ENCODE results near the gene SELENOM.

Gene SELENOM

DNA sequence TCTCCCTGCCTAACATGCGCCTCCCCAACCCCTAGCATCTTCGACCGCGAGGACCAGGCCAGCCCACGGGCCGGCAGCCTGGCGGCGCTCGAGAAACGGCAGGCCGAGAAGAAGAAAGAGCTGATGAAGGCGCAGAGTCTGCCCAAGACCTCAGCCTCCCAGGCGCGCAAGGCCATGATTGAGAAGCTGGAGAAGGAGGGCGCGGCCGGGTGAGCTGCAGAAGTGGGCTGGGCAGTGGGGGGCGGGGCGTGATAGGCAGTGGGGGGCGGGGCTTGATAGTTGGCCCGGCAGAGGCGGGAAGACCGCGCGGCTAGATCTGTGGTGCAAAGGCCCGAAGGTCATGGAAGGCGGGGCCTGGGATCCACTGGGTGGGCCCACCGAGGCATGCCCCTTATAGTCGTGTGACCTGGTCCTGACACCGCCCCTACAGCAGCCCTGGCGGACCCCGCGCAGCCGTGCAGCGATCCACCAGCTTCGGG is 8.7 kb downstream of the SELENOM start:
- TF ChIP-seq POLR2AphosphoS5 (IDR thresholded peaks at IDR 0.05; ENCODE audit: low read depth, low read length) (no peak), FOXP2 (optimal IDR thresholded peaks at IDR 0.05; ENCODE audit: borderline replicate concordance, extremely low read depth, extremely low read length, insufficient read depth) (no peak), TAF1 (IDR thresholded peaks at IDR 0.05; ENCODE audit: borderline replicate concordance, insufficient read depth, low read length) (no peak), REST (IDR thresholded peaks at IDR 0.05; ENCODE audit: insufficient read depth in 1 of 2, low read depth in 2 of 2, low read length in 2 of 2) (no peak), SIN3A (IDR thresholded peaks at IDR 0.05; ENCODE audit: borderline replicate concordance, insufficient read depth, low read length) (no peak)

GRCh38 chr22:31097941-31098631 is 9.3 kb downstream of the SELENOM start:
- TF ChIP-seq FOXP2 (optimal IDR thresholded peaks at IDR 0.05; ENCODE audit: borderline replicate concordance, extremely low read depth, extremely low read length, insufficient read depth) (no peak), TAF1 (IDR thresholded peaks at IDR 0.05; ENCODE audit: borderline replicate concordance, insufficient read depth, low read length) (no peak), SIN3A (IDR thresholded peaks at IDR 0.05; ENCODE audit: borderline replicate concordance, insufficient read depth, low read length) (no peak)

DNA sequence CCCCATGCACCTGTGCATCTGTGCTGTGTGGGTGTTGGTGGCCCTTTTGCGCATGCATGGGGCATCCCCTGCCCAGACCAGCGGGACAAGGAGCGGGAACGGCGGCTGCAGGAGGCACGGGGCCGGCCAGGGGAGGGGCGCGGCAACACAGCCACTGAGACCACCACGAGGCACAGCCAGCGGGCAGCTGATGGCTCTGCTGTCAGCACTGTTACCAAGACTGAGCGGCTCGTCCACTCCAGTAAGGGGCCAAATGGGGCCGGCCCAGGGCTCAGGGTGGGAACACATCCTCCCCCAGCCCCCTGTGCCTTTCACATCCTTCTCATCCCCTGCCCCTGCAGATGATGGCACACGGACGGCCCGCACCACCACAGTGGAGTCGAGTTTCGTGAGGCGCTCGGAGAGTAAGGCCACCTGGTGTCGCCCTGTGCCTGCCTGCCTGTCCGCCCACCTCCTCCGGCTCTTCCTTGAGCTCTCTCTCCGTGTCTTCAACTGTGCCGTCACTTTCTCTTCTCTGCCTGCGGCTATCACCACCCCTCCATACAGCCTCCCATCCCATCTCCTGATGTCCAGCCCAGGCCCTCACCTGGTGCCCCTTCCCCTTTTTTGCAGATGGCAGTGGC is 10.6 kb downstream of the SELENOM start:
- TF ChIP-seq POLR2AphosphoS5 (IDR thresholded peaks at IDR 0.05; ENCODE audit: low read depth, low read length) (no peak), SIN3A (IDR thresholded peaks at IDR 0.05; ENCODE audit: borderline replicate concordance, insufficient read depth, low read length) (no peak), TAF1 (IDR thresholded peaks at IDR 0.05; ENCODE audit: borderline replicate concordance, insufficient read depth, low read length) (no peak), FOXP2 (optimal IDR thresholded peaks at IDR 0.05; ENCODE audit: borderline replicate concordance, extremely low read depth, extremely low read length, insufficient read depth) (no peak), REST (IDR thresholded peaks at IDR 0.05; ENCODE audit: insufficient read depth in 1 of 2, low read depth in 2 of 2, low read length in 2 of 2) (no peak)

- no peak for TF ChIP-seq REST (IDR thresholded peaks at IDR 0.05; ENCODE audit: insufficient read depth in 1 of 2, low read depth in 2 of 2, low read length in 2 of 2)
These were observed 11.6 kb downstream of the SELENOM start for GRCh38 chr22:31095637-31096249.

DNA sequence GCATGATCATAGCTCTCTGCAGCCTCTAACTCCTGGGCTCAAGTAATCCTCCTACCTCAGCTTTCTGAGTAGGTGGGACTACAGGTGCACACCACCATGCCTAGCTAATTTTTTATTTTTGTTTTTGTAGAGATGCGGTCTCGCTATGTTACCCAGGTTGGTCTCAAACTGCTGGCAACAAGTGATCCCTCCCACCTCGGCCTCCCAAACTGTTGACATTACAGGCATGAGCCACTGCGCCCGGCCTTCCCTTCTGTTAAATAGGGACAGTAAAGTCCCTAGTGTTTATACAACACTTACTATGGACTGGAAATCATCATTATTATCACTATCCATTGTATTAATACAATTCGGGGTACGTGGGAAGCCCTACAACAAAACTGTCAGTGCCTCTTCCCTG is 12.6 kb downstream of the SELENOM start:
- TF ChIP-seq SIN3A (IDR thresholded peaks at IDR 0.05; ENCODE audit: borderline replicate concordance, insufficient read depth, low read length), result no peak
- TF ChIP-seq POLR2AphosphoS5 (IDR thresholded peaks at IDR 0.05; ENCODE audit: low read depth, low read length), result no peak
- no peak for TF ChIP-seq REST (IDR thresholded peaks at IDR 0.05; ENCODE audit: insufficient read depth in 1 of 2, low read depth in 2 of 2, low read length in 2 of 2)
- TF ChIP-seq FOXP2 (optimal IDR thresholded peaks at IDR 0.05; ENCODE audit: borderline replicate concordance, extremely low read depth, extremely low read length, insufficient read depth), result no peak
- no peak for TF ChIP-seq TAF1 (IDR thresholded peaks at IDR 0.05; ENCODE audit: borderline replicate concordance, insufficient read depth, low read length)

Measured in PFSK-1 (cell line).